ENCODE data around the gene SCAF4. TPM values are rescaled to one million over a fixed set of nuclear protein-coding genes. Genes with fewer than 3 reads are reported as not detected.
"Not testable (repeated sequence)": the region's sequence is repeated elsewhere in the genome, so short reads cannot be mapped to it uniquely, and the experiment has no call there.

SCAF4 gene
- total RNA-seq, 4 donors from 2014 or later, result 8.2 to 11.5 (median 10.0) TPM

DNA sequence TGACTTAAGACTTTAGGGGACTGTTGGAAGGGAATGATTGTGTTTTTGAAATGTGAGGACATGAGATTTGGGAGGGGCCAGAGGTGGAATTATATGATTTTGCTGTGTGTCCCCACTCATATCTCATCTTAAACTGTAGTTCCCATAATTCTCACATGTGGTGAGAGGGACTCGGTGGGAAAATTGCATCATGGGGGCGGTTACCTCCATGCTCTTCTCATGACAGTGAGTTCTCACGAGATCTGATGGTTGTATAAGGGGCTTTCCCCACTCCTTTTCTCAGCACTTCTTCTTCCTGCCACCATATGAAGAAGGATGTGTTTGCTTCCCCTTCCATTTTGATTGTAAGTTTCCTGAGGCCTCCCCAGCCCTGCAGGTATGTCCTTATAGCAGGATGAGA, 35.0 kb upstream of the SCAF4 start:
- H3K27ac ChIP-seq, result no peak overlapping the region
- intact Hi-C loops (cut with DNase I; ENCODE audit: low total_unique reads), result no loop called here
- no peak for ATAC-seq
- in situ Hi-C loops (cut with MboI; ENCODE audit: low sequenced_read_pairs in 4 of 4), result no loop called here
- DNase-seq, result no peak
- H3K36me3 ChIP-seq, result no peaks in the 10 kb centered on the region
- no peaks in the 10 kb centered on the region for H3K27me3 ChIP-seq
- no peaks in the 10 kb centered on the region for H3K4me1 ChIP-seq
- no peak for TF ChIP-seq POLR2A (IDR thresholded peaks at IDR 0.05)
- TF ChIP-seq, protein P1, sequence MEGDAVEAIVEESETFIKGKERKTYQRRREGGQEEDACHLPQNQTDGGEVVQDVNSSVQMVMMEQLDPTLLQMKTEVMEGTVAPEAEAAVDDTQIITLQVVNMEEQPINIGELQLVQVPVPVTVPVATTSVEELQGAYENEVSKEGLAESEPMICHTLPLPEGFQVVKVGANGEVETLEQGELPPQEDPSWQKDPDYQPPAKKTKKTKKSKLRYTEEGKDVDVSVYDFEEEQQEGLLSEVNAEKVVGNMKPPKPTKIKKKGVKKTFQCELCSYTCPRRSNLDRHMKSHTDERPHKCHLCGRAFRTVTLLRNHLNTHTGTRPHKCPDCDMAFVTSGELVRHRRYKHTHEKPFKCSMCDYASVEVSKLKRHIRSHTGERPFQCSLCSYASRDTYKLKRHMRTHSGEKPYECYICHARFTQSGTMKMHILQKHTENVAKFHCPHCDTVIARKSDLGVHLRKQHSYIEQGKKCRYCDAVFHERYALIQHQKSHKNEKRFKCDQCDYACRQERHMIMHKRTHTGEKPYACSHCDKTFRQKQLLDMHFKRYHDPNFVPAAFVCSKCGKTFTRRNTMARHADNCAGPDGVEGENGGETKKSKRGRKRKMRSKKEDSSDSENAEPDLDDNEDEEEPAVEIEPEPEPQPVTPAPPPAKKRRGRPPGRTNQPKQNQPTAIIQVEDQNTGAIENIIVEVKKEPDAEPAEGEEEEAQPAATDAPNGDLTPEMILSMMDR (IDR thresholded peaks at IDR 0.05 in 4 of 5, conservative IDR thresholded peaks at IDR 0.05 in 1 of 5), result no peak
- no peak overlapping the region for H3K4me3 ChIP-seq
- H3K9me3 ChIP-seq, result no peaks in the 10 kb centered on the region

DNA sequence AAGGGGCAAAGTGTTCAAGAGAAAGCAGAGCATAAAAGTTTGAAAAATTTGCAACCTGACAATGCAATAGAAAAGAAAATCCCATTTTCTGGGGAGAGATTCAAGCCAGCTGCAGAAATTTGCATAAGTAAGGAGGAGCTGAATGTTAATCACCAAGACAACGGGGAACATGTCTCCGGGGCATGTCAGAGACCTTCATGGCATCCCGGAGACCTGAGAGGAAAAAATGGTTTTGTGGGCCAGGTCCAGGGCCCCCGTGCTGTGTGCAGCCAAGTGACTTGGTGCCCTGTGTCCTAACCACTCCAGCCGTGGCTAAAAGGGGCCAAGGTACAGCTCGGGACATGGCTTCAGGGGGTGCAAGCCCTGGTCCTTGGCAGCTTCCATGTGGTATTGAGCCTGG, 33.9 kb upstream of the SCAF4 start:
- H3K36me3 ChIP-seq; in situ Hi-C loops (cut with MboI; ENCODE audit: low sequenced_read_pairs in 4 of 4); H3K4me1 ChIP-seq; intact Hi-C loops (cut with DNase I; ENCODE audit: low total_unique reads); DNase-seq; ATAC-seq; H3K27me3 ChIP-seq; H3K27ac ChIP-seq; H3K4me3 ChIP-seq; H3K9me3 ChIP-seq: not testable (repeated sequence)

DNA sequence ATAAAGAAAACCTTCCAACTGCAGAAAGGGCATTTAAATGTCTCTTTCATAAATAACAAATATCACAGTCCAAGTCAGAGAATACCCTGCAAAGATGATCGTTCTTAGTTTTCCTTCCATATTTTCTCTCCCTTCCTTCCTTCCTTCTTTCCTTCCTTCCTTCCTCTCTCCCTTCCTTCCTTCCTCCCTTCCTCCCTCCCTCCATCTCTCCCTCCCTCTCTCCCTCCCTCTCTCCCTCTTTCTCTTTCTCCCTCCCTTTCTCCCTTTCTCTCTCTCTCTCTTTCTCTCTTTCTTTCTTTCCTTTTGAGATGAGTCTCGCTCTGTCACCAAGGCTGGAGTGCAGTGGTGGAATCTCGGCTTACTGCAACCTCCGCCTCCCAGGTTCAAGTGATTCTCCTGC, 29.0 kb upstream of the SCAF4 start:
- ATAC-seq, result no peak
- H3K4me3 ChIP-seq, result no peak overlapping the region
- in situ Hi-C loops (cut with MboI; ENCODE audit: low sequenced_read_pairs in 4 of 4), result no loop called here

DNA sequence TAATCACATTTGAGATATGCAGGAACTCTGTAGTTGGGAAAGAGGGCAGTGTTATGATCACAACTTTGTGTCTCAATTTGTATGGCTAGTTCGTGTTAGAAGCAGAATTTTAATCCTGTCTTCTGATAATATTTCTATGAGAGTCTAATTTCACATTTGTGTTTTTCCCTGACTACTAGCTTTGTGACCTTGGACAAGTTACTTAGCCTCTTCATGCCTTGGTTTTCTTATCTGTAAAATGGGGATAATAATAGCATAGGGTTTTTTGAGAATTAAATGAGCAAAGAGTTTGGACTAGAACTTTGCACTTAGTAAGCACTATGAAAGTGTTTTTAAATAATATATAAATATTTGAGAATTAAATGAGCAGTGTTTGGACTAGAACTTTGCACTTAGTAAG, 24.9 kb upstream of the SCAF4 start:
- Histone ChIP-seq H3K27ac (no peak overlapping the region), H3K4me3 (no peak overlapping the region), H3K4me1 (no peaks in the 10 kb centered on the region), H3K36me3 (no peaks in the 10 kb centered on the region), H3K27me3 (no peaks in the 10 kb centered on the region), H3K9me3 (no peaks in the 10 kb centered on the region)
- ATAC-seq (no peak), DNase-seq (no peak)
- intact Hi-C loops (cut with DNase I; ENCODE audit: low total_unique reads), result no loop called here
- in situ Hi-C loops (cut with MboI; ENCODE audit: low sequenced_read_pairs in 4 of 4), result no loop called here
- TF ChIP-seq, protein P1 (IDR thresholded peaks at IDR 0.05 in 4 of 5, conservative IDR thresholded peaks at IDR 0.05 in 1 of 5), result no peak
- TF ChIP-seq POLR2A (IDR thresholded peaks at IDR 0.05), result no peak

More for the DNA sequence above, 29.0 kb upstream of the SCAF4 start:
- H3K4me1 ChIP-seq, result no peaks in the 10 kb centered on the region
- intact Hi-C loops (cut with DNase I; ENCODE audit: low total_unique reads), result no loop called here
- no peak for DNase-seq
- TF ChIP-seq, protein P1 (IDR thresholded peaks at IDR 0.05 in 4 of 5, conservative IDR thresholded peaks at IDR 0.05 in 1 of 5), result no peak
- TF ChIP-seq POLR2A (IDR thresholded peaks at IDR 0.05), result no peak
- no peaks in the 10 kb centered on the region for H3K36me3 ChIP-seq
- no peaks in the 10 kb centered on the region for H3K27me3 ChIP-seq
- no peak overlapping the region for H3K27ac ChIP-seq
- H3K9me3 ChIP-seq, result no peaks in the 10 kb centered on the region

DNA sequence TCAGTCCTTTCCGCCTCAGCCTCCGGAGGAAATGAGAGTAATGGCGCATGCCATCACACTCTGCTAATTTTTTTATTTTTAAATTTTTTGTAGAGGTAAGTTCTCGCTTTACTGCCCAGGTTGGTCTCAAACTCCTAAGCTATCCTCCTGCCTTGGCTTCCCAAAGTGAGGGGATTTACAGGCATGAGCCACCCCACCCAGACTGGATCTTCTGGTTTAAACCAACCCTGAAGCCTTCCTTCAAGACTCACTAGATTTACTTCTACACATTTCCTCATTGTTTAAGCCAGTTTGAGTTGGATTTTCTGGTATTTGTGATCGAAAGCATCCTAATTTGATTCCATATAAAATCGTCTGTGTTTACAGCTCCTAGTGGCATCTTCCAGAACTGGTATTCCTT, 23.1 kb upstream of the SCAF4 start:
- no peak overlapping the region for H3K27ac ChIP-seq
- intact Hi-C loops (cut with DNase I; ENCODE audit: low total_unique reads) (no loop called here), in situ Hi-C loops (cut with MboI; ENCODE audit: low sequenced_read_pairs in 4 of 4) (no loop called here)
- no peaks in the 10 kb centered on the region for H3K4me1 ChIP-seq
- H3K4me3 ChIP-seq, result no peak overlapping the region
- no peak for ATAC-seq
- DNase-seq, result no peak
- no peaks in the 10 kb centered on the region for H3K36me3 ChIP-seq
- no peak for TF ChIP-seq POLR2A (IDR thresholded peaks at IDR 0.05)
- TF ChIP-seq, protein P1 (IDR thresholded peaks at IDR 0.05 in 4 of 5, conservative IDR thresholded peaks at IDR 0.05 in 1 of 5), result no peak
- no peaks in the 10 kb centered on the region for H3K27me3 ChIP-seq
- H3K9me3 ChIP-seq, result no peaks in the 10 kb centered on the region

Data from gastrocnemius medialis (tissue), 4 donors.